ENCODE data around the gene PSME1.

The PSME1 gene

DNA sequence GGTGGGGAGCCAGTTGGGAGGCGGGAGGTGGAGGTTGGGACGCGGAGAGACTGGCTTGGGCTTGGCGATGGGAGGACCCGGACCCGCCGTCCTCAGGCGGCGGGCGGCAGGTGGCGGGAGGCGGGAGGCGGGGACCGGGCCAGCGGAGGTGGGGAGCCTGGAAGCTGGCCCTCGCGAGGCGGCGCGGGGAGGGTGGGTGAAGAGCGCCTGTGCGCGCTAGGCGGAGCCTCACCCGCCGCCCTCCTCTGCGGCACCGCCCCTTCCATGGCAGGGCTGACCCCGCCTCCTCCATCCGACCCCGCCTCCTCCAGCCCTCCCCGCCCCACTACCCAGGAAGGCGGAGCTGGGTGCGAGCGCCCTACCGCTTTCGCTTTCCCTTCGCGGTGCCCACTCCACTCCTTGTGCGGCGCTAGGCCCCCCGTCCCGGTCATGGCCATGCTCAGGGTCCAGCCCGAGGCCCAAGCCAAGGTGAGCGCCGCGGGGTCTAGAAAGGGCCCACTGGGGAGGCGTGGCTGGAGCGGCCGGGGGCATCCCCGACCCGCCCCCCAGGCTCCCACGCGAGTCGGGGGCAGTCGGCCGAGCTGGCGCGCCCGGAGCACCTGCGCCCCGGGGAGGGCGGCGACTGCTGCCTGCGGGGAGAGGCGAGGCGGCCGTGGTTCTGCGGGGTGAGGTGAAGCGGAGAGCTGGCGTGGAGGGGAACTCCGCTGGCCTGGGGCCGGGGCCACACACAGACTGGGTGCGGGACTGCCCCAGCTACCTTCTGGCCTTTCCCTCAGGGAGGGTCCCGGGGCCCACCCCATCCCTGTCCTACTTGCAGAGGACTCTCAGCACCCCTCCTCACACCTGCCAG is at the start of gene PSME1:
PSME1 (plus strand) TSS at position 361 of the 850 bp plus-strand sequence; CDS start at position 430, 69 bp downstream.
- DNase-seq (ENCODE audit: low spot score), result peak; percentile 97

DNA sequence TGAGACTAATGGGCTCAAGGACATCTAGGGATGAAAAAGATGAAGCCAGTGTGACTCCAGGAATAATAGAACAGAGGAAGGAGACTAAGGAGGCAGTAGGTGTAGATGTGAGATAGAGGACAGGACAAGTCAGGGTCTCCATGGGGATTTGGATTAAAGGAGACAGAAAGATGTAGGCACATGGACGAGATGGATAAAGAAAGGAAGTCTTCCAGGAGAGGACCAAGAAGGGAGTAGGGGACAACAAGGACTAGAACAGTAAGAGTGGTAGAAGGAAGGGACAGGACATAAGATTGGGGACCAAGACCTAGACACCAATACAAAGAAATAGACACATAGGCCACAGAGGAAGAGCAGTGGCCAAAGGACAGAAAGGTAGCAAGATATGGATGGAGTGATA is 49.0 kb upstream of the PSME1 start:
- DNase-seq (ENCODE audit: low spot score), result no peak

DNA sequence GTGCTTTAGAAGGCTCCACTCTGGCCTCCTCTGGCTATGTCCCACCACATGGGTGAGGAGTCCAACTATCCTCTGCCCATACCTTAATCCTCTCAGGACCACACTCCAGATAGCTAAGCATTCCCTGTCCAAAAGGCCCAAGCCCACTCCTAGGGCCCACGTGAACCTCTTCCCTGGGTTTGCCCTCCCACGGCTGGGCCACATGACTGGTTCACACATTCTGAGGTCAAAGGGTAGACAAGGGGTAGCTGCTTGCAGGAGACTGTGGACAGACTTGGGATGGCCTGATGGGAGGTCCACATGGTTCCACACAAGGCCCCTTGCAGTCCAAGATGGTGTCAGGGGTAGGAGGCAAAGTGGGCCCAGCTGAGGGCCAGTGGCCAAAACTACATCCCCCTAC is 47.9 kb upstream of the PSME1 start:
- no peak for DNase-seq (ENCODE audit: low spot score)

DNA sequence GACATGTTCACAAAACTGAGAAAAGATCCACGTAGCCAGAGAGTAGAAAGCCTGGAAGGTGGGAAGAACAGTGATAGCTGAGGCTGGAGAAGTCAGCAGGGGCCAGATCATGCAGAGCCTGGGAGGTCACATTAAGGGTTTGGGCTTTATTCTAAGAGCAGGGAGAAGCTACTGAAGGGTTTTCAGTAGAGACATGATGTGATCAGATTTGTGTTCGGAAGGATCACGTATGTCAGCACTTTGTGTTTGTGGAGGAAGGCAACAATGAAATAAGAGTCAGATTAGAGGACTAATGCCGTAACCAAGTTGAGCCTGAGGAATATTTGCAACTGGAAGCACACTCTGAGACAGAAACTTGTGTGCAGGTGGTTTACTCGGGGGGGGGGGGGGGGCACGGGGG is 46.1 kb upstream of the PSME1 start:
- no peak for DNase-seq (ENCODE audit: low spot score)

DNA sequence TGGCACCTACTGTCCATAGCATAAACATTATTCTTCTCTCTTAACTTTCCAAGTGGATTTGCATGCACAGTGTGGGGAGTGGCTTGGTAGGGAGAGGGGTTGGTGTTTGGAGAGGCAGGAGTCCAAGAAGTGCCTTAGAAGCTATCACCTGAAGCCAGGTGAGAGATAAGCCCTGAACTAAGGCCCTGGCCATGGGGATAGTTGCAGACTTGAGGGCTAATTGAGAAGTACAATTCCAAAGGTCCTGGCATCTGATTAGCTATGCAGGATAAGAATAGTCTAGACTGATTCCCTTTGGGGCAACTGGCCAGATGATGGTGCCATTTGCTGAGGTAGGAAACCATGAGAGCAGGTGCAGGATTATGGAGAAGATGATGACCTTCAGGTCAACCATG is 43.9 kb upstream of the PSME1 start:
- no peak for DNase-seq (ENCODE audit: low spot score)

DNA sequence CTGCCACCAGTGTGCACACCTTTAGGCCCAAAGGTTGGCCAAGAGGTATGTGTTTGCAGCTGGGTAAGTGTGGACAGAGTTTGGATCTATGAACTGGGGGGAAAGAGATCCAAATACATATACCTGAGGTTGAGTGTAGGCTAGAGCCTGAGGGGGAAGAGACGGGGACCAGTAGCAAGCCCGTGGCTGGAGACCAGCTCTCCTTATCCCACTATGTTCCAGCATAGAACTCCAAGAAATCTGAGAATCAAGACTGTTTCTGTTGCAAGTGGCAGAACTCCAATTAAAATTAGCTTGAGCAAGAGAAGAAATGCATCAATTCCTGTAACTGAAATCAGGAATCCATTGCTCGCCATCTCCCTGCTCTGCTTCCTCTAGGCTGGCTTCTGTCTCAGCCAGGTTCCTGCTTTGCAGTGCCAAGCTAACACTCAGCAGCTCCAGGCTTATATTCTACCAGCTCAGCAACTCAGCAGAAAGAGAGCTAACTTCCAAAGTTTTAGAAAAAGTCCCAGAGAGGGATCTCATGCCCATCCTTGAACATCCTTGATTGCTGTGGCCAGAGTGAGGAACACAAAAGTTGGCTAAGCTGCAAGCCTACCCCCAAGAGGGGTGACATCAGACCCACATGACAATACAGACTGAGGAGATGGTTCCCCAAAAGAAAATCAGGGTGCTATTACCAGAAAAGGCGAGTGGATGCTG is 43.3 kb upstream of the PSME1 start:
- no peak for DNase-seq (ENCODE audit: low spot score)

DNA sequence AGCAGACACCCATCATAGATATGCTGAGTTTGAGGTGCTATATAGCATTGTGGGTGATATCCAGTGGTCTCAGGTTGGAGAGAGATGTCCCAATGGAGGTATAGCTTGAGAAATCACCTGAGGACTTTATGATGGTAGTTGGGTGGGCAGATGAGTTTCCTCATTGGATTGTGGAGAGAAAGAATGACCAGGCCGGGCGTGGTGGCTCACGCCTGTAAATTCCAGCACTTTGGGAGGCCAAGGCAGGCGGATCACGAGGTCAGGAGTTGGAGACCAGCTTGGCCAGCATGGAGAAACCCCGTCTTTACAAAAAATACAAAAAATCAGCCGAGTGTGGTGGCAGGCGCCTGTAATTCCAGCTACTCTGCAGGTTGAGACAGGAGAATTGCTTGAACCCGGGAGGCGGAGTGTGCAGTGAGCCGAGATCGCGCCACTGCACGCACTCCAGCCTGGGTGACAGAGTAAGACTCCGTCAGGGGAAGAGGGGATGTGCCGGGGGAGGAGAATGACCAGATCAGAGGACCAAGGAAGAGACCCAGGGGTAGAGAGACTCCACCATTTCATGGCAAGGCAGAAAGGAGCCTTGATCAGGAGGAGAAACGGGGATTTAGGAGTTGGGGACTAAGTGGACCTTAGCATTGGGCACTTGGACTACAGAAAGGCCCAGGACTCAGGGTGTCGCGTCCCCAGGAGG is 42.6 kb upstream of the PSME1 start:
- DNase-seq (ENCODE audit: low spot score), result no peak

DNA sequence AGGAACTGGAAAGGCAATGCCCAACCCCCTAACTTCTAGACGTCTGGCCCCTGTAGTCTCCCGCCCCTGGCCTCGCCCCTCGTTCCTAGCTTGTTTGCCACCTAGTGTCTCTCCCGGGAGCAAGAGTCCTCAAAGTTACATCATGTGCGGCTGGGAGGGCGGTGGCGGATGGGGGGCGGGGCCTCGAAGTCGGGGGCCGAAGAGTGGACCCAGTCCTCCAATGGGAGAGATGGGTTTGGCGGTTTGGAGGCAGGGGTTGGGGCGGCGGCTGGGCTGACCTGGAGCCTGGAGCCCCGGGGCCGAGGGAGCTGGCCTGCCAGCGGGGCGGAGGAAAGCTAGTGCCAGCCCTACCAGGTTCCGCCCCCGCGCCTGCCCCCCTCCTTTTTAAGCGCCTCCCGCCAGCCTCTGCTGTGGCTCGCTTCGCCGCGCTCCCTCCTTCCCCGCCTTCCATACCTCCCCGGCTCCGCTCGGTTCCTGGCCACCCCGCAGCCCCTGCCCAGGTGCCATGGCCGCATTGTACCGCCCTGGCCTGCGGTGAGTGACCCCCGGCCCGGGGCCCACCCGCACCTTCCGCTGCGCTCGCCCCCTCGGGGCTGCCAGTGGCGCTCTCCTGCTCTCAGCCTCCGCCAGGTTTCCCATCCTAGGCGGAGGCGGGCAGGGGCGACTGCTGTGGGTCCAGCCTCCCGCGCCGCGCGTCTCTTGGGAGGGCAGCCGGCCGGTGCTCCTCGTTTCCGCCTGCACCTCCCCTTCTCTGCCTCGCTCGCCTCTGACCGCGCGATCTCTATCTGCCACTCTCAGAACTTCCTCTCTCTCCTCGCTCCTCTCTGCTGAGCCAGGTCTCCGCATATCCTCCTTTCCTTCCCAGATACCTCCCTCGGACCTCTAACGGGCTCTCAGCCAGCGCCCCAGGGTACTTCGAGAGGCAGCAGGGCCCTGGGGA is 41.8 kb upstream of the PSME1 start, which contains the start of gene PCK2:
PCK2 (plus strand) TSS at position 411 of the 940 bp plus-strand sequence; CDS start at position 506, 95 bp downstream.
- peak; percentile 96 for DNase-seq (ENCODE audit: low spot score)

DNA sequence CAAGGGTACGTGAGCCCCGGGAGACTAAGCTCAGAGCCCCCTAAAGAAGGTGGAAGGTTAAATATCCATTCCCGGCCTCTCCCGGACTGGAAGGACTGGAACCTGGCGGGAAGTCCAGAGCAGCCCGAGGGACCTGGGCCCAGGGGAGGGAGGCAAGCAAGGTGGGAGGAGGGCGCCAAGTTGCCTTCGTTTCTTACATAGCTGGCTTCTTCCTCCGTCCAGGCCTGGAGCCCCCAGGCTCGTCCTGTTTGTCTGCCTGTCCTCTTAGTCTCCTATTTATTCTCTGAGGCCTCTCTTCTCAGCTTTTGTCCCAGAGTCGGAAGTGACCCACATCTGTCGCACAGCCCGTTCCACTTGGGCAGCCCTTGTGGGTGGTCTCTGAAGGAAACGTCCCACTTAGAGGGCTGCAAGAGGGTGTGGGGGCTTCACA is 41.1 kb upstream of the PSME1 start:
- no peak for DNase-seq (ENCODE audit: low spot score)

DNA sequence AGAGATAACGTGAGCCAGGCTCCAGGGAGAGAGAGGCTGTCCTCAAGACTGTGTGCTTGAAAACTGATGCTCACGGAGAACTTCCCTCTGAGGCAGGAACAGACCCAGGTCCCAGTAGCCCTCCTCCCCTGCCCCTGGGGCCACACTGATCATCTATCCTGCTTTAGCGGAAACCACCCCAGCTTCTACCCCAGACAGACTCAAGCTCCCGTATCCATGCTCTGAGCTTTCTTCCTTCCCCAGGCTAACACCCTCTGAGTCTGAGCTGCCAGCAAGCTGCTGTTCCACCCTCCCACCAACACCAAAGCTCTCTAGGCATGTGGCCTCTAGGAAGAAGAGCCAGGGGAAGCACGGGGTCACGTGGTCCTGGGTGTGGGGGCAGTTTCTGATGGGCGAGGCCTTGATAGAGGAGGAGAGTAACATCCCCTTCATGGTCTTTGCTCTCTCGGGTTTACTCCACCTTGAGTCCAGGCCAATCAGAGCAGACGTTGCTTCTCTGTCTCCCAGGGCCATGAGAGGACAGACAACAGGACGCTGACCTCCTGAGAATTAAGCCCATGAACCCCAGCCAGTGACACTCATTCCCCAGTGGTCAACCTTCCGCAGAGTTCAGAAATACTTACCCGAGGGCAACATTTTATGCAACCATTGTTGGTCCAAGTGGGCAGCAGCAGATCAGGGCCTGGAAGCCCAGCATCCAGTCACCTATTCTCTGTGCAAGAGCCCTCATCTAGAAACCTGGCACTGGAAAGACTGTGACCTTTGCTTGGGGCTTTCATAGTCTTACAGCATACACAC is 40.5 kb upstream of the PSME1 start:
- peak; percentile 68 for DNase-seq (ENCODE audit: low spot score)

DNA sequence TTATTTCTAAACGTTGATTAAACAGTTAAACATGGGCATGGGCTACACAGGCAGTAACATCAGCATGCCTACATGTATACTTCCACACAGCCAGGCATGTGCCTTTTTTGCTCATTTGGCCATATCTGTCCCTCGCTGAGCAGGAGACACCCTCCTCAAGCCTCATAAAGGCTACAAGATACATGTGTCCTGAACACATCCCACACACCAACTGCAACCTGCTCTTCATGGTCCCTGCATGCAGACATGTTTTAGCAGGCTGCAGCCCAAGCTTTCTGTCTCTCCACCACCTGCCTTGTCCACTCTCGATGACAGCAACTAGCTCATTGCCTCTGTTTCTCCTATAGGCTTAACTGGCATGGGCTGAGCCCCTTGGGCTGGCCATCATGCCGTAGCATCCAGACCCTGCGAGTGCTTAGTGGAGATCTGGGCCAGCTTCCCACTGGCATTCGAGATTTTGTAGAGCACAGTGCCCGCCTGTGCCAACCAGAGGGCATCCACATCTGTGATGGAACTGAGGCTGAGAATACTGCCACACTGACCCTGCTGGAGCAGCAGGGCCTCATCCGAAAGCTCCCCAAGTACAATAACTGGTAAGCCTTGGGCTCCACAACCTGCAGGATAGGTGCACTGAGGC is 39.3 kb upstream of the PSME1 start:
- no peak for DNase-seq (ENCODE audit: low spot score)

DNA sequence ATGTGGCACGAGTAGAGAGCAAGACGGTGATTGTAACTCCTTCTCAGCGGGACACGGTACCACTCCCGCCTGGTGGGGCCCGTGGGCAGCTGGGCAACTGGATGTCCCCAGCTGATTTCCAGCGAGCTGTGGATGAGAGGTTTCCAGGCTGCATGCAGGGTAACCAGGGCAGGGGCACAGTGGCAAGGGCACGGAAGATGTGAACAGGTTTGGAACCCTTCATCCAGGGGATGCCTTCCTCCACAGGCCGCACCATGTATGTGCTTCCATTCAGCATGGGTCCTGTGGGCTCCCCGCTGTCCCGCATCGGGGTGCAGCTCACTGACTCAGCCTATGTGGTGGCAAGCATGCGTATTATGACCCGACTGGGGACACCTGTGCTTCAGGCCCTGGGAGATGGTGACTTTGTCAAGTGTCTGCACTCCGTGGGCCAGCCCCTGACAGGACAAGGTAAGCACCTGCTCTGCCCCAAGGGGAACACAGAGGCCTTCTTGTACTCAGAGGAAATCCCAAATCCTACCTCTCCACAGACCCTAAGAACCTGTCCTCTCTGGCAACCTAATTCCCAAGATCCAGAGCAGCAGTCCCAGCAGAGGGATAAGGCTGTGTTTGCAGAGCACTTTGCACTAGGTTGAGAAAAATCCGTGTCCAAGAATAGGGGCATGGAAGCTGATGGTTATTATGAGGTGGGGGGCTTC is 37.6 kb upstream of the PSME1 start:
- no peak for DNase-seq (ENCODE audit: low spot score)

DNA sequence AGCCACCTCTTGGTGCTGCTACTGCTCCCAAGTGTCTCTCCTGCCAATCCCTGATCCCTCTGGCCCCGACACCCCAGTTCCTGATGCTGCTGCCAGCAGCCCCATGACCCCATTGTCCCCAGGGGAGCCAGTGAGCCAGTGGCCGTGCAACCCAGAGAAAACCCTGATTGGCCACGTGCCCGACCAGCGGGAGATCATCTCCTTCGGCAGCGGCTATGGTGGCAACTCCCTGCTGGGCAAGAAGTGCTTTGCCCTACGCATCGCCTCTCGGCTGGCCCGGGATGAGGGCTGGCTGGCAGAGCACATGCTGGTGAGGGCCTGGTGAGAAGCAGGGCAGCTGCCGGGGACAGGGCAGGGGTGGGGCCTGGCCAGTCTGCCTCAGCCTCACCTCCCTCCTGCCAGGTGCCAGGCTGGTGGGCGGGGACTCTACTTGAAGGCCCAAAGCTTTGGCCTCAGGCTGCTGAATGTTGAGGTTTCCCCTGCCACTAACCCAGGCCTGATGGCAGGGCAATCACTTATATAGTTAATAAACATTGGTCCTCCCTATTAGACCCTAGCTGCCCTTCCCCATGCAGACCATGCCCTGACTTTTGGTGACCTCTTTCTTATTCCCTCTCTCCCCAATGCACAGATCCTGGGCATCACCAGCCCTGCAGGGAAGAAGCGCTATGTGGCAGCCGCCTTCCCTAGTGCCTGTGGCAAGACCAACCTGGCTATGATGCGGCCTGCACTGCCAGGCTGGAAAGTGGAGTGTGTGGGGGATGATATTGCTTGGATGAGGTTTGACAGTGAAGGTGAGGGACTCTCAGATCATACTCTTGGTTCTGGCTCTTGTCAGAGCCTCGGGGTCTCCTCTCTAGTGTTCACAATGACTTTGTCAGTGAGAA is 36.8 kb upstream of the PSME1 start:
- DNase-seq (ENCODE audit: low spot score), result no peak

DNA sequence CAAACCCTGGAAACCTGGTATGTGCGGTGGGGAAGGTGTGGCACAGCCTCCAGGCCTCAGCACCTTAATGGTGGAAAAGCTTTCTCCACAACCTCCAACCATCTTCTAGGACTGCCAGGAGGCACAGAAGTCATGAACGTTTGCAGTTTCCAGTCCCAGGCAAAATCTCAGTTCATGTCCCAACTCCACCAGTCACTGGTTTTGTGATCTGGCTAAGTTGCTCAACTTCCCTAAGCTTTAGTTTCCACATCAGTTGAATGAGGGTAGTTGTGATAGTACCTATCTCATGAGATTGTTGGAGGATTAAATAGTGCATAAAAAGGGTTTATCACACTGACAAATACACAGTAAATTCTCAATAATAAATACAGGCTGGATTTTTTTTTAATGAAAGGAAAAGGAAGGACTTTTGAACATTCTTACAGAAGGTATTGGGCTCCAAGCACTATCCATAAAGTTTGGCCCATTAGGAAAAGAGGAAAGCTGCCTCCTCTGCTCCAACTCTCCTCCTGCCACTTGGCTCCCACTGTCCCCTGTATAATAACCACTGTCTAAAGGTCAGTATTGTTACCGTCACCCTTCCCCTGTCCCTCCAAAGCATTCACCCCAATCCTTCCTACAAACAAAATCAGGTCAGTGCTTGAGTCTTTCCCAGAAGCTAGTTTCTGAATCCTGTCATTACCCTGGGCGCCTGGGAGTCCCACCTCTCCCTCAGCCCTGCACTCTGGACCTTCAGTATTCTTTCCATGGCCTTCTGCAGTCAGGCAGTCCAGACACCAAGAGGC is 35.6 kb upstream of the PSME1 start:
- DNase-seq (ENCODE audit: low spot score), result no peak

DNA sequence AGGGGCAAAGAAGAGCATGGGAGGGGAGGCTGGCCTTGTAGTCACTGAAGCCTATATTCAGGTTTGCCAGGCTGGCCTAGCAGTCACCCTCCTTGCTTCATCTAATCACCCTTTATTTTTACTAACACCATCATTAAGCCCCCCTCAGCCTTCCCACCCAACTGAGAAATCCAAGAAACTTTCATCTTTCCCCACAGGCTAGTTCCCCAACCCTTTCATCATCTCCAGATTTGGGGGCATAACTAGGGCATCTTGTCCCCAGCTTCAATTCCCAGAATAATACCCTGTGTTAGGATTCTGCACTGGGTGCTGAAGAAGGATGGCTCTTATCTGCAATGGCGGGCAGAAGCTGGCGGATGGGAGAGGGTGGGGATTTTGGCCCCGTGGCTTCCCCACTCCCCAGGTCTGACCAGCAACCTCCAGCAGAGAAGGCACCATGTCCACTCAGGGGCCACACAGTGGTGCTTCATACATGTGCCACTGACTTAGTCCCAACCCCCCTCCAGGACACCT is 35.0 kb upstream of the PSME1 start:
- DNase-seq (ENCODE audit: low spot score), result no peak

DNA sequence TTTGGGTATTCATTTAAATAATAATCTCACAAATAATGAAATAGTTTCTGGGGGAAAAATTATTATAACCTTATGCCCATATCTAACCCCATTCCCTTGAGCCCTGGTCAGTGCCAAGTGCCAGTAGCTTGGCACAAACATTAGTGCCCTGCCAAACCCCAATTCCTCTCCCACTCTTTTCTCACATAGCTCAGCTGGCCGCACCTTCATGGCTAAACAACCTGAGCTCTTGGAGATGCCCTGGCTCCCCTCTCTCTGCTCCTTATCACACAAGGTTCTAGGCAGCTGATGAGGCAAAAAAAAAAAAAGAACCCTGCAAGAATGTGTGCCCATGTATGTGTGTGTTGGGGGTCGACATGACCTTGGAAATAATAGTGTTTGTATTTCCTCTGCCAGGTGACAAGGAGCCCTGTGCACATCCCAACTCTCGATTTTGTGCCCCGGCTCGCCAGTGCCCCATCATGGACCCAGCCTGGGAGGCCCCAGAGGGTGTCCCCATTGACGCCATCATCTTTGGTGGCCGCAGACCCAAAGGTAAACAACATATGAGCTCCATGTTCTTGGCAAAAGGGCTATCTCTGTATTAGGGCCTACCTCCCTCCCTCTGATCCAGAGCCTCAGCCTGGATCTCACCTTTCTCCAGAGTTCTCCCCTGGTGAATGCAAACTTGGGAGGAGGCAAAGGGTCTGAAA is 33.5 kb upstream of the PSME1 start:
- DNase-seq (ENCODE audit: low spot score), result no peak

DNA sequence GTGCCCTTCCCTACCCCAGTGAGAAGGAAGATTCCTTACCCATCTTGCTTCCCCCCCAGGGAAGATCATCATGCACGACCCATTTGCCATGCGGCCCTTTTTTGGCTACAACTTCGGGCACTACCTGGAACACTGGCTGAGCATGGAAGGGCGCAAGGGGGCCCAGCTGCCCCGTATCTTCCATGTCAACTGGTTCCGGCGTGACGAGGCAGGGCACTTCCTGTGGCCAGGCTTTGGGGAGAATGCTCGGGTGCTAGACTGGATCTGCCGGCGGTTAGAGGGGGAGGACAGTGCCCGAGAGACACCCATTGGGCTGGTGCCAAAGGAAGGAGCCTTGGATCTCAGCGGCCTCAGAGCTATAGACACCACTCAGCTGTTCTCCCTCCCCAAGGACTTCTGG is 32.5 kb upstream of the PSME1 start:
- no peak for DNase-seq (ENCODE audit: low spot score)
